Measurements from ENCODE around the gene ADCK2.

ADCK2 gene

GRCh38 chr7:140678081-140678815 lies 5.5 kb downstream of the ADCK2 start:
- TF ChIP-seq ZNF8 (CRISPR knock-in tag; IDR thresholded peaks at IDR 0.05) = no peak
- TF ChIP-seq ZFP3 (CRISPR knock-in tag; IDR thresholded peaks at IDR 0.05) = no peak
- no peak for TF ChIP-seq BACH2 (CRISPR knock-in tag; IDR thresholded peaks at IDR 0.05; ENCODE audit: borderline replicate concordance)
- no peak for TF ChIP-seq TSHZ2 (CRISPR knock-in tag; IDR thresholded peaks at IDR 0.05)
- no peak for TF ChIP-seq CSDC2 (CRISPR knock-in tag; IDR thresholded peaks at IDR 0.05)
- no peak for TF ChIP-seq SNAI2 (CRISPR knock-in tag; IDR thresholded peaks at IDR 0.05)
- no peak for TF ChIP-seq CSRNP3 (CRISPR knock-in tag; IDR thresholded peaks at IDR 0.05)
- TF ChIP-seq CREB5 (CRISPR knock-in tag; IDR thresholded peaks at IDR 0.05; ENCODE audit: low read depth) = no peak
- no peak for ATAC-seq

GRCh38 chr7:140678816-140679130 lies 6.0 kb downstream of the ADCK2 start:
- TF ChIP-seq RARB (CRISPR knock-in tag; IDR thresholded peaks at IDR 0.05) (no peak), PPARA (CRISPR knock-in tag; IDR thresholded peaks at IDR 0.05; ENCODE audit: borderline replicate concordance) (no peak), POU6F1 (CRISPR knock-in tag; IDR thresholded peaks at IDR 0.05; ENCODE audit: borderline replicate concordance, low read depth) (no peak), TSHZ2 (CRISPR knock-in tag; IDR thresholded peaks at IDR 0.05) (no peak), TOX (CRISPR knock-in tag; IDR thresholded peaks at IDR 0.05; ENCODE audit: borderline replicate concordance) (no peak), ESRRG (CRISPR knock-in tag; IDR thresholded peaks at IDR 0.05) (no peak), CSRNP3 (CRISPR knock-in tag; IDR thresholded peaks at IDR 0.05) (no peak), ARNTL (CRISPR knock-in tag; IDR thresholded peaks at IDR 0.05; ENCODE audit: borderline replicate concordance, low read depth) (no peak), BACH2 (CRISPR knock-in tag; IDR thresholded peaks at IDR 0.05; ENCODE audit: borderline replicate concordance) (no peak), ZNF565 (CRISPR knock-in tag; conservative IDR thresholded peaks at IDR 0.05; ENCODE audit: low read depth) (no peak), CSDC2 (CRISPR knock-in tag; IDR thresholded peaks at IDR 0.05) (no peak), ZFP3 (CRISPR knock-in tag; IDR thresholded peaks at IDR 0.05) (no peak), TCF4 (CRISPR knock-in tag; IDR thresholded peaks at IDR 0.05; ENCODE audit: borderline replicate concordance) (no peak), ZNF8 (CRISPR knock-in tag; IDR thresholded peaks at IDR 0.05) (no peak), ISL1 (CRISPR knock-in tag; IDR thresholded peaks at IDR 0.05) (no peak), OSR1 (CRISPR knock-in tag; IDR thresholded peaks at IDR 0.05) (no peak)
- no peak for ATAC-seq
